Myocyte (in vitro differentiated cells): ENCODE results near the gene SLC38A1. TPM values are rescaled to one million over a fixed set of nuclear protein-coding genes. Genes with fewer than 3 reads are reported as not detected.
"Not testable (repeated sequence)": the region's sequence is repeated elsewhere in the genome, so short reads cannot be mapped to it uniquely, and the experiment has no call there.

ENCODE experiments used
- DNase-seq: peaks from one replicate; pipeline ENCODE4 v3.0.0-alpha.2; 2012; ENCODE audit warnings: low read depth
- polyA plus RNA-seq: library from polyadenylated mRNA; unstranded; fragments of >200 nt; gene quantifications from one replicate; pipeline ENCODE4 v1.2.1, GENCODE V29; 2012; ENCODE audit warnings: missing spikeins
- total RNA-seq: library from RNA; depleted of rRNA; stranded (reverse); fragments of >200 nt; gene quantifications from 2 replicates; pipeline ENCODE4 v1.2.3, GENCODE V29; 2014

Gene SLC38A1
- 87.3 and 132 TPM in 2 replicates for total RNA-seq
- 28.7 TPM for polyA plus RNA-seq

DNA sequence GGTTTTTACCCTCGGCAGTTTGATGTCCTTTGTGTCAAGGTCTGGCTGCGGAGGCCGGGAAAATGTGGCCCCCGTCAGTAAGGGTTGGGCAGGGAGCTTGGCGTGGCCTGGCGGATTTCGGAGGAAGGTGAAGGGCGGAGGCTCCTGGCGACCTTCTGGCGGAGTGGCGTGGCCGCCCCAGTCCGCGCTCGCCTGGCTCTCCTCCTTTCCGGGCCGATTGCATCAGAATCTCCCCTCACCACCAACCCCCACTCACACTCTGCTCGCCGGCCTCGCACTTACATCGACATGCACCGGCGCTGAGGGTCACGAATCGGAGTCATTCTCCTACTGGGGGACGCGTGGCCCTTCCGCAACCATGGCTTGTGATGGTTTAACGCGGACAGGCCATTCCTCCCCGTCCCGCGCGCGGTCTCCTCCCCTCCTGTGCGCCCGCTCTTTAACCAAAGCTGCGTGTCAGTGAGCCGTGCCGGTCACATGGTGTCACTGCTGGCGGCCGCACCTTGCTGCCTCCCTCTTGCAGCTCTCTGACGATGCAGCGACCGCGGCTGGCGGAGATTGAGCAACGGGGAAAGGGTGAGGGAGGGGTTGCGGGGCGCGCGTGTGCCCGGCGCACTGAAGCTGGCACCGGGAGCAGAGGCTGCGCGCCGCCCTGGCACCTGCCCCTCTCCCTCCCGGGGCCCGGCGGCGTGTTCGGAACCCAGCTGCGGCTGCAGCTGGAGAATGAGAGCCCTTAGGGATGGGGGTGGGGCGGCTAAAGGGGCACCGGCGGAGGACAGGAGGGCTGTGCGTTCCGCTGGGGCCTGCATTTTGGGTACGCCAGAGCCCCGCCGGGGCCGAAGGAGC, at the start of gene SLC38A1:
Gene SLC38A1 (minus strand): TSS at position 461 of the 846 bp plus-strand sequence. CDS start 29,243 bp downstream, outside the sequence.
- peak; percentile 85 for DNase-seq

DNA sequence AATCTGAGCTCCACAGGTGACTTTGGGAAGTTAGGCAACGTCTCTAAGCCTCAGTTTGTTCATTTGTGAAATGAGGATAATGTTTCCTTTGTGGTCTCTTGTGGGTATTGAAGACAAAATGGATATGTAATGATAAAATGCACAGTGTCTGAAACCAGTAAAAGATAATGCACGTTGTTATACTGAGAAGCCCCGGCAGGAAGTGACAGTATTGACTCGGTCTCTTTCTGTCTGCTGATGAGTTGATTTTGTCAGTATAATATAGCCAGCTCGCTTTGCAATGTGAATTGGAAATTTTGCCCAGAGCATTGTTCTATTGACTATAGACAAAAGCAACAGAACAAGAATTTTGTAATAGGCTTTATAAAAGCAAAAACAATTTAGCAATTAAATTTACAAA, 49.2 kb upstream of the SLC38A1 start:
- no peak for DNase-seq

DNA sequence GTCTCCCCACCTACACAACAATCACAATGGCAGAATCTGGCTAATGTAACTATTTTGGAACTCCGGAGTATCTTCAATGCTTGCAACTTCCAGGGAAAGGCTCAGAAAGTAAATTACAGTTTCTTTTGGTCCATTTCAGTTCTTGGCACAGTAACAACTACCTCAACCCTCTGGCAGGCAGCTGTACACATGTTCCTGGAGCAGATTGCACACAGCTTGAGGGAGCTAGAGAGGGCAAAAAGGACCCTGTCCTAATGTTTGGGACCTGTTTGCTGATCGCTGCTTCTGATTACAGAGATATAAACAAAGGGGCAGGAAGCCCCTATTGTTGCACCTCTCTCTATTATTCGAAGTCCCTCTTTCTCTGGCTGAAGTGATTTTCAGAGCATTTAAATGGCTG, 35.2 kb upstream of the SLC38A1 start:
- peak; percentile 32 for DNase-seq

DNA sequence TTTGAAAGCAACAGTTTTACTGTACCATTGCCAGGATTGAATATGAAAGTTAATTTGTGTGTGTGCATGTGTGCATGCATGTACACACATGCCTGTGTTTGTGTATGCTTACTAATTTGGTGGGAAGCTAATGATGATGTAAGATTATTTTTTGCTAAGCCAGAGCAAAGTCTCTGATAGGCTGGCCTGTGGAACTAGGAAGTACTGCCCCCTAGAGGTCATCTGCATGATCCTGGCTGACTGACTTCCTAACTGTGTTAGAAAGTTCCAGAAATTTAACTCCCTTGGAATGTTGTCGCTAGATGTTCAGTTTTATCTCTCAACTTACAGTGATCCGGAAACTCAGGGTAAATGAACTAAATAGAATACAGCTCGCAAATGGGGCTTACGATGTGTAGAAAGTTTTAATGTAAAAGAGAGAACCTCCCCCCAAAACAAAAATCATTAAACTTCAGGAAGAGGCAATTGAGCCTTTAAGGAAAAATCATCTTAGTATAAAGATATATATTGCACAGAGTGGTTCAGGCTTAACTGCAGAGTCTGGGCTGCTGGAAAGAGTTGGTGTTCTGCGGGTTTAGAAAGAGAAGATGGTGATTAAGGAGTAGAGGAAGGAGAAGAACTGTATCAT, 34.3 kb upstream of the SLC38A1 start:
- DNase-seq, result peak; percentile 18

DNA sequence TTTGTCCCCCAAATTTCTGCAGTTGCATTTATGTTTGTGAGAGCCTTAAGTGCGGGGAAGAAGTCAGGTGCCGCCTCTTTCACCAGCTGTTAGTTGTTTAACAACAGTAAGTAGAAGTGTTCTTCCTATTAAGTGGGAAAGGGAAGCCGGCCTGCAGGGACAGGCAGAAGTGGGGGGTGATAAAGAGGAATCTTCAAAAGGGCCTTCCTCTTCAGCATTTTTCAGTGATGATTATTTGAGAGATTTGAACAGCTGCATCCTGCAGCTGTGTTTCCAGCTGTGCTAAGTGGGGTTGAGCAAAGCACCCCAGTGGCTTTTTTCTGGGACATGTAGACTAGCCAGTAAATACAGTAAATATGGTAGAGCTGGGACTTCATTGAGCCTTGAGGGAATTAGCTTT, 32.1 kb upstream of the SLC38A1 start:
- peak; percentile 78 for DNase-seq

DNA sequence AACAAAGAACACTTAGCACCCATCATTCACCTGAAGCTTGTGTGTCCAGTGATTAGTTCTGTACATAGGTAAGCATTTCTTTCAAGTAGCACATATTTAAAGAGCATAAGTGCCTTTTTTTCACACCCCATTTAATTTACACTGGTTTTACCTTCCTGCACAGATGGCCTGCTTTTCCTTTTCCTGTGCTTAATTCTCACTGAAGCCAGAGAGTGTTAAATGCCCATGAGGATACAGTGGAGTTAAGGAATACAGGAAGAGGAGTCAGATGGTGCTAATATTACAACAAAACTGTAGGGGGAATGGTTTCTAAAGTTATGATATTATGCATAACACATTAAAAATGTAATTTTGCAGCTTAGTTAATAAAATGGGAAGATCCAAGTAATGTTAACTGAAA, 31.0 kb upstream of the SLC38A1 start:
- no peak for DNase-seq

DNA sequence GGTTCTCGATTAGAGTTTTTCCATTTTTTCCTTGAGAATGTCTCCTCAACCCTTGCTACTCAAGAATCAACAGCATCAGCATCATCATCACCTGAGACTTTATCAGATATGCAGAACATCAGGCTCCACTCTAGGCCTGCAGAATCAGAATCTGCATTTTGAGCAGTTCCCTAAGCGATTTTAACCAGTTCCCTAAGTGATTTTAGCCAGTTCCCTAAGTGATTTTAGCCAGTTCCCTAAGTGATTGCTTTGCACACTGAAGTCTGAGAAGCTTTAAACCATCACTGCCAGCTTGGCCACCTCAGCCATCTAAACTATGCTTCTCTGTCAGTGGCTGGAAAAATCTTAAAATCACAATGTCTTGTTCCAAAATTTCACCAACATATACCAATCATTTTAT, 29.4 kb upstream of the SLC38A1 start:
- no peak for DNase-seq

DNA sequence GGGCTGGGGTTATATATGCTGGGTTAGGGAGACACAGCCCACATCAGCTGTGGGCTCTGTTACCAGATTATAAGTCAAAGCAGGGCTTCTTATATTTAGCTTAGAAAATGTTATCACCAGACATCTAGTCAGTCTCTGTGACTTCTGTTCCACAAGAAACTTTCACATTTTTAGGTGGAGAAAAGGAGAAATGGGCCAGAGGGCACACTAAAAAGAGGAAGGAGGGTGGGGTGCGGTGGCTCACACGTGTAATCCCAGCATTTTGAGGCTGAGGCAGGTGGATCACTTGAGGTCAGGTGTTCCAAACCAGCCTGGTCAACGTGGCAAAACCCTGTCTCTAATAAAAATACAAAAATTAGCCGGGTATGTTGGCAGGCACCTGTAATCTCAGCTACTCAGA, 28.0 kb upstream of the SLC38A1 start:
- no peak for DNase-seq

DNA sequence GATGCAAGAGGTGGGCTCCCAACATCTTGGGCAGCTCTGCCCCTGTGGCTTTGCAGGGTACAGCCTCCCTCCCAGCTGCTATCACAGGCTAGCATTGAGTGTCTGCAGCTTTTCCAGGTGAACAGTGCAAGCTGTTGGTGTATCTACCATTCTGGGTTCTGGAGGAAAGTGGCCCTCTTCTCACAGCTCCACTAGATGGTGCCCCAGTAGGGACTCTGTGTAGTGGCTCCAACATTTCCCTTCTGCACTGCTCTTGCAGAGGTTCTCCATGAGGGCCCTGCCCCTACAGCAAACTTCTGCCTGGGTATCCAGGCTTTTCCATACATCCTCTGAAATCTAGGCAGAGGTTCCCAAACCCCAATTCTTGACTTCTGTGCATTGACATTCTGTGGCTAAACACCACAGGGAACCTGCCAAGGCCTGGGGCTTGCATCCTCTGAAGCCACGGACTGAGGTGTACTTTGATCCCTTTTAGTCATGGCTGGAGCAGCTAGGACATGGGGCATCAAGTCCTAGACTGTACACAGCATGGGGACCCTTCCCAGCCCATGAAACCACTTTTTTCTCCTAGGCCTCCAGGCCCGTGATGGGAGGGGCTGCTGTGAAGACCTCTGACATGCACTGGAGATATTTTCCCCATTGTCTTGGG, 24.0 kb upstream of the SLC38A1 start:
- no peak for DNase-seq

DNA sequence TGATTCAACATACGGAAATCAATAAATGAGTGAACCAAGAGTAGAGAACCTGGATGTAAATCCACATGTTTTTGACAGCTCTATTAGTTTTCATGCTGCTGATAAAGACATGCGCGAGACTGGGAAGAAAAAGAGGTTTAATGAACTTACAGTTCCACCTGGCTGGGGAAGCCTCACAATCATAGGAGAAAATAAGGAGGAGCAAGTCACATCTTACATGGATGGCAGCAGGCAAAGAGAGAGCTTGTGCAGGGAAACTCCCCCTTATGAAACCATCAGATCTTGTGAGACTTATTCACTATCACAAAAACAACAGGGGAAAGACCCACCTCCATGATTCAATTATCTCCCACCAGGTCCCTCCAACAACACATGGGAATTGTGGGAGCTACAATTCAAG, 23.1 kb upstream of the SLC38A1 start:
- DNase-seq, result not testable (repeated sequence)

DNA sequence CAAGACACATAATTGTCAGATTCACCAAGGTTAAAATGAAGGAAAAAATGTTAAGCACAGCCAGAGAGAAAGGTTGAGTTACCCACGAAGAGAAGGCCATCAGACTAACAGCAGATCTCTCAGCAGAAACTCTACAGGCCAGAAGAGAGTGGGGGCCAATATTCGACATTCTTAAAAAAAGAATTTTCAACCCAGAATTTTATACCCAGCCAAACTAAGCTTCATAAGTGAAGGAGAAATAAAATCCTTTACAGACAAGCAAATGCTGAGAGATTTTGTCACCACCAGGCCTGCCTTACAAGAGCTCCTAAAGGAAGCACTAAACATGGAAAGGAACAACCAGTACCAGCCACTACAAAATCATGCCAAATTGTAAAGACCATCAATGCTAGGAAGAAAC, 16.3 kb upstream of the SLC38A1 start:
- not testable (repeated sequence) for DNase-seq

DNA sequence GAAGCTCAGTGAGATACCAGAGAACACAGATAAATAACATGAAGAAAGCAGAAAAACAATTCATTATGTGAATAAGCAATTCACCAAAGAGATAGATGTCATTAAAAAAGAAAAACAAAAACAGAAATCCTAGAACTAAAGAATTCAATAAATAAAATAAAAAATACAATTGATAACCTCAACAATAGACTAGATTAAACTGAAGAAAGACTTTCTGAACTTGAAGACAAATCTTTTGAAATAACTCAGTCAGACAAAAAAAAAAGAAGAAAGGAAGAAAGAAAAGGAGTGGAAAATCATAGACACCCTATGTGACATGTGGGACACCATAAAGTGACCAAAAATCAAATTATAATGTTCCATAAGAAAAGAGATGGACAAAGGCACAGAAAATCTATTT, 14.0 kb upstream of the SLC38A1 start:
- no peak for DNase-seq

DNA sequence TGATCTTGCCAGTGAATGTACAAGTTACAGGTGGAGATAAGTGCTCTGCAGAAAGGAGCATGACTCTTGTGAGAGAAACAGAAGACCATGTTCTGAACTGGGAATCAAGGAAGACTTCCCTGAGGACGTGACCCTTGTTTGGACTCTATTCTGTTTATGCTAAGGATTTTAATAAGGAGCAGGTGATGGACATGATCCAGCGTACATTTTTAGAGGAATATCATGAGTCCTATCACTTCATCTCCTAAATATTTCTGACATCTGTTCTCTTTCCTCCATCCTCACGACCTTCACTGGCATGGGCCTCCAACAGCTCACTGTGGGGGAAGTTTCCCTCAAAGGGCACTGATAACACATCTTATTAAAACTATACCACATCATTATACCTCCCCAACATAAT, 7.9 kb upstream of the SLC38A1 start:
- peak; percentile 31 for DNase-seq

DNA sequence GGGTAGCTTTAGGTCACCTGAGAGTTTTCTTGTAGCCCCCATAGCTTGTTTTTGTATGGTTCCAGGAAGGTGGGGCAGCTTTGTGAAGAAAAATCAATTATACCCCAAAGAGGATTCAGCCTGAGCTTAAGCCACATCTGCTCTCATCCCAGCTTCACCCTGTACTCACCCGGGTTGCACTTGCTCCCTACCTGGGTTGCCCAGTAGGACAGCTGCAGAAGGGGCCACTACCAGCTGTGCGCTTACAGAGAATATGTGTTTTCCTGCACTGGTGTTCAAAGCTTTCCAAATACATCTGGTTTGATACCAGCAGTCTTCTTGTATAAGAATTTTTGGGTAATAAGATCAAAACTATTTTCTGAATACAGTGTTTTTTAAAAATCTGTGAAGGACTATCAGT, 3.0 kb upstream of the SLC38A1 start:
- DNase-seq, result no peak

DNA sequence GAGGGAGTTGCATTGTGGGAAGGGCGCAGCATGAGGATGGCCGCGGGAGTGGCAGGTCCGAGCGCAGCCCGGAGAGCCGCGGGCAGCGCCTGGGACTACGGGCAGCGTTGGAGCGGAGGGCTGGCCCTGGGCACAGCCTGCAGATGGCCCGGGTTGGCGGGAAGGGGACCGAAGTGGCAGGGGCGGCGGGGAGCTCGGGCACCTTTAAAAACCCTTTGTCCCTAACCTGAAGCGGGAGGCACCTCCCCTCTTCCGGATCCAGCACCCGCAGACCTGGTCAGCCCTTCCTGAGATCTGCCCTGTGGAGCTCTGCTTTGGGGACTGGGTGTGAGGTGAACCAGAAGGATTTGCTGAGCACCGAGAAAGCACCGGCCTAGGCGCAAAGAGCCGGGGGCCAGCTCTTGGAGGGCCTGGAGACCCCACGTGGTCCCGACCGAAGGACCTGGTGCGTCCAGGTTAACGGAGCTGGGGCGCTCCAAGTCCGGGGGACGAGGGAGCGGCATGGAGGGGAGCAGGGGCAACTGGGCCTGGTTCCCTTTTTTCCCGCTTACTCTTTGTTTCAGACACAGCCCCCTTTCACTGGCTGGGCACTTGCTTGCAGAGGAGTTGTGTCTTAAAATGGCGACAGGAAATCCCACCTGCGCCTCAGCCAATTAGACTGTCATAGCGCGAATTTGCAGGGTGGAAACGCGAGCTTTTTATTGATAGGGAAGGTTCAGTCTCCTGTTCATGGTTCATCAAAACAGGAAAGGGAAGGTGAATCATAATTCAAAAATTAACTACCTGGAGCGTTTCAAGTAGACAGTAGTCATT, 792 bp upstream of the SLC38A1 start:
- no peak for DNase-seq

DNA sequence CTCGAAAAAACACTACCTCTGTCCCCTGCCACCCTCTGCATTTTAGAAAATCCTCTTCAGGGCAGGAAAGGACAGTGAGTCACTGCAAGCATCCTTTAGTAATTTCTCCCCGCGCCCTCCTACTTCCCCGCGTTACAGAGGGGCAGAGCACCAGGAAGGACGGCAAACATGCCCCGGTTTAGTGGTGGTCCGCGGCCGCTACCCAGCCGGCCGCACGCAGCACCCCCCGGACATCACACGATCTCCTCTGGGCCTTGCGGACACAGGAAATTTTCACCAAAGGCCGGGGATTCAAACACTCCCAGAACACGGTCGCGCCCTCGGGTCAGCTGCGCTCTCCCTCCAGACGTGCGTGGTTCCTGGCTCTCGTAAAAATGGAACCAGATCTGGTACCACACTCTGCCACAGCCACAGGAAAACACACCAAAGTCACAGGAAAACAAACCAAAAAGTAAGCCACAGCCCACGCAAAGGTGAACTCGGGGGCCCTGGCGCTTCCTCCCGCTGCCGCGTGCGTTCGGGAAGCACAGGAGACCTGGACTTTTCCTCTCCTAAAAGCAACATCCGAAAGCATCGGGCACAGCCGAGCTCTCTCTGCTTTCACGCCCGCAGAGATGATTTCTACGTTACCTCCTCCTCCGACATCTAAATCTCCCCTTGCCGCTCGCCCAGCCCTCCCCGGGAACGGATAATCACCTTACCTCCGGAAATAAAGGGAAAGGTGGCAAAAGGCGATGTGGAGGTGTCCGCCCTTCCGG, 839 bp downstream of the SLC38A1 start:
- DNase-seq, result peak; percentile 44

DNA sequence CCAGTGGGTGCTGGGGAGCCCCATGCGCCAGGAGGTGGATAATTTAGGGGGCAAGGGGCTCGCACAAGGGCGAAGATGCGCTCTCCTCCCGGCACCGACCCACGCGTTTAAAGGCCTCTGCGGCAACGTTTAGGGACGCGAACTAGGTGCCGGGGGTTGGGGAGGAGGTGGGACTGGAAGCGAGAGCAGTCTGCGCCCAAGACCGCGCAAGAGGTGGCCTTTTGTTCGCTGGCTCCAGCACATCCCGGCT, 1.3 kb downstream of the SLC38A1 start:
- no peak for DNase-seq

DNA sequence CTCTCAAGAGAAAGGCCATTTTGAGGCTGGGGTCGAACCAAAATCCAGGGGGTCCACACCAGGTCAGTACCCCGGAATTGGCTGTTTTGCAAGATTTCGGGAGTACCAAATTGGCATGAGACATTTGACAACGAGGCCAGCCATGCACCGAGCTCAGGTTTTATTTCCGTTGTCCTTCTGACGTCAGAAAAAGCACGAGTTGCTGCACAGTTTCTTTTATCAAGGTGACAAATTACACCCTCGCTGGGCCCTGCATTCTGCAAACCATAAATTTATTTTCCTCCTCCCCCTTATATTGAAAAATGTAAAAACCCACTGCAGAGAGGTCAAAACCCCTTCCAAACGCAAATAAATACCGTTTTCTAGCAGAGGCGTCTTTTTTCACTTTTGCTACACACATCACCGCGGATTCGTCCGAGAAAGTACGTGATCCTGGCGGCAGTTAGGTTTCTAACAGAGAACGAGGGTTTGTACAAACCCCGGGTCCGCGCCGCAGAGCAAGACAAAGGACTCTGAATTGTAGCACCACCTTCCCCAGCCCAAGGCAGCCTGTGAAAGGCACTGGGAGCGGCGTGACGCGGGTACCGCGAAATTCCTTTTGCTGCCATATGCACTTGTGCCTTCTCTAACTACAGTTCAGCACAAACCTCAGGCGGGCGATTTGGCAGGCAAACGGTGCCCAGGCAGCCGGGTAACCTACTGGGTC, 1.8 kb downstream of the SLC38A1 start:
- DNase-seq, result peak; percentile 84

DNA sequence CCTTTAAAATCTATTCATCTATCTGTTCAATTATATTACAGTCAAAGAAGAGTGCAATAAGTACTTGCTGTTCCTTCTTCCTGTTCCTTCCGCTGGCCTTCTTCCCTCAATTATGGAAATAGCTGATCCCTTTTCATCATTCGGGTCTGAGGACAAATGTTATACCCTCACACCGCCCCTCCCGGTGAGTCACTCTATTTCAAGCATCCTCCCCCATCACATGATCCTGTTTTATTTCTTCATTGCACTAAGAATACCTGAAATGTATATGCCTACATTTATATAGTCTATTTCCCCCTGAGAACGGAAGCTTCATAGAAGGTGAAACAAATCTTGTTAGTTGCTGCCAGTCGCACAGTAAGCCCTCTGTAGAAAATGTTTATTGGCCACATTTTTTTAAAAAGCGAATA, 2.5 kb downstream of the SLC38A1 start:
- peak; percentile 66 for DNase-seq

DNA sequence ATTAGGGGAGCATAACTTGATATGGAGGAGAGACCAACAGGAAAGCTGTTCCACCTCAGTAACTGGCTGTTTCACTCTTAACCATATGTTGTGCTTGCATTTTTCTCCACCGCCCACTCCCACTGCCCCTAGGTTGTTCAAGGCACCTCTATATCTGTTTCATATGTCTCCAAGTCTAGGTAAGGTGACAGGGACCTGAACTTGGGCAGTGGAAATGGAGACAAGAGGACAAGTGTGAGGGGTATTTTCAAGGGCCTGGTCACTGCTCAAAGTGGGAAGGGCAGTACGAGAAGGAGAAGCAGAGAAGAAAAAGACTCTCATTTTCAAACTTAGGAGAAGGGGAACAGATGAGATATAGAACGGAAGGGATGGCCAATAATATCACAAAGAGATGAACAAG, 3.1 kb downstream of the SLC38A1 start:
- DNase-seq, result no peak
